ENCODE measurements around the gene MRPL10. TPM values are rescaled to one million over a fixed set of nuclear protein-coding genes. Genes with fewer than 3 reads are reported as not detected.
A peak's percentile ranks its signal among the peaks of the same experiment; 100 is the strongest.

The MRPL10 gene
- total RNA-seq, 6 donors from 2014 or later: 23.1 to 44.2 (median 28.6) TPM

GRCh38 chr17:47845716-47846075, 14.4 kb upstream of the MRPL10 start:
- Histone ChIP-seq H3K4me3 (no peak overlapping the region), H3K27me3 (peaks cover 0 to 20% (median 6%) of the 10 kb centered on the region in 4 donors), H3K4me1 (peaks cover 40 to 63% (median 42%) of the 10 kb centered on the region in 4 donors), H3K27ac (peak overlapping the region in 1 of 4 donors; percentile 67), H3K9me3 (no peaks in the 10 kb centered on the region), H3K36me3 (peaks cover 0 to 13% (median 0%) of the 10 kb centered on the region in 4 donors)
- 61 to 77% methylated on average over 3 of the region's 3 CpGs for WGBS, 2 donors
- ATAC-seq (ENCODE audit: low FRiP score in 2 of 2) (no peak), DNase-seq (no peak)
- no peak for TF ChIP-seq POLR2A (IDR thresholded peaks at IDR 0.05)
- no peak for TF ChIP-seq EP300 (IDR thresholded peaks at IDR 0.05)
- TF ChIP-seq CTCF (IDR thresholded peaks at IDR 0.05): no peak
- no peak for TF ChIP-seq POLR2AphosphoS5 (IDR thresholded peaks at IDR 0.05)

GRCh38 chr17:47844814-47845715, 13.7 kb upstream of the MRPL10 start:
- Histone ChIP-seq H3K27ac (peak overlapping the region in 2 of 4 donors; percentile 35 to 67), H3K4me1 (peaks cover 40 to 63% (median 44%) of the 10 kb centered on the region in 4 donors), H3K27me3 (peaks cover 0 to 20% (median 6%) of the 10 kb centered on the region in 4 donors), H3K9me3 (no peaks in the 10 kb centered on the region), H3K36me3 (peaks cover 0 to 13% (median 0%) of the 10 kb centered on the region in 4 donors), H3K4me3 (no peak overlapping the region)
- no peak for ATAC-seq (ENCODE audit: low FRiP score in 2 of 2)
- 53 to 67% methylated on average over 4 of the region's 4 CpGs for WGBS, 2 donors
- TF ChIP-seq EP300 (IDR thresholded peaks at IDR 0.05) (no peak), CTCF (IDR thresholded peaks at IDR 0.05) (peak in 1 of 6 experiments; percentile 22), POLR2AphosphoS5 (IDR thresholded peaks at IDR 0.05) (peak in 1 of 2 donors; percentile 30), POLR2A (IDR thresholded peaks at IDR 0.05) (no peak)
- DNase-seq: no peak

GRCh38 chr17:47844227-47844626, 12.9 kb upstream of the MRPL10 start:
- no peaks in the 10 kb centered on the region for H3K9me3 ChIP-seq
- peaks cover 0 to 20% (median 6%) of the 10 kb centered on the region in 4 donors for H3K27me3 ChIP-seq
- H3K36me3 ChIP-seq: peaks cover 0 to 13% (median 0%) of the 10 kb centered on the region in 4 donors
- DNase-seq (no peak), ATAC-seq (ENCODE audit: low FRiP score in 2 of 2) (no peak)
- H3K4me1 ChIP-seq: peaks cover 42 to 69% (median 48%) of the 10 kb centered on the region in 4 donors
- peak overlapping the region in 2 of 4 donors; percentile 35 to 67 for H3K27ac ChIP-seq
- TF ChIP-seq CTCF (IDR thresholded peaks at IDR 0.05): no peak
- peak in 1 of 2 donors; percentile 17 for TF ChIP-seq POLR2AphosphoS5 (IDR thresholded peaks at IDR 0.05)
- TF ChIP-seq POLR2A (IDR thresholded peaks at IDR 0.05): no peak
- no peak overlapping the region for H3K4me3 ChIP-seq
- 10 to 53% methylated on average over 2 to 5 of the region's 5 CpGs for WGBS, 2 donors

GRCh38 chr17:47843391-47843730, 12.0 kb upstream of the MRPL10 start:
- 37 to 56% methylated on average over 4 to 6 of the region's 6 CpGs for WGBS, 2 donors
- Histone ChIP-seq H3K27me3 (peaks cover 0 to 19% (median 6%) of the 10 kb centered on the region in 4 donors), H3K9me3 (no peaks in the 10 kb centered on the region), H3K4me3 (no peak overlapping the region), H3K27ac (peak overlapping the region in 2 of 4 donors; percentile 8 to 67), H3K36me3 (peaks cover 0 to 20% (median 0%) of the 10 kb centered on the region in 4 donors), H3K4me1 (peaks cover 42 to 76% (median 50%) of the 10 kb centered on the region in 4 donors)
- TF ChIP-seq EP300 (IDR thresholded peaks at IDR 0.05): no peak
- no peak for TF ChIP-seq CTCF (IDR thresholded peaks at IDR 0.05)
- TF ChIP-seq POLR2AphosphoS5 (IDR thresholded peaks at IDR 0.05): no peak
- no peak for TF ChIP-seq POLR2A (IDR thresholded peaks at IDR 0.05)
- DNase-seq (no peak), ATAC-seq (ENCODE audit: low FRiP score in 2 of 2) (no peak)
